Stimulated activated CD8-positive, alpha-beta memory T cell treated with anti-CD3 and anti-CD28 coated beads, Interleukin-7, amount 100 ng/mL, for 24 hours (primary cell): ENCODE data around the gene INSM1.
"Not testable (repeated sequence)": the region's sequence is repeated elsewhere in the genome, so short reads cannot be mapped to it uniquely, and the experiment has no call there.

Experiments
- DNase-seq: peaks from one replicate; pipeline ENCODE4 v3.0.0-alpha.2; 2020; ENCODE audit warnings: low read depth

Gene INSM1, protein sequence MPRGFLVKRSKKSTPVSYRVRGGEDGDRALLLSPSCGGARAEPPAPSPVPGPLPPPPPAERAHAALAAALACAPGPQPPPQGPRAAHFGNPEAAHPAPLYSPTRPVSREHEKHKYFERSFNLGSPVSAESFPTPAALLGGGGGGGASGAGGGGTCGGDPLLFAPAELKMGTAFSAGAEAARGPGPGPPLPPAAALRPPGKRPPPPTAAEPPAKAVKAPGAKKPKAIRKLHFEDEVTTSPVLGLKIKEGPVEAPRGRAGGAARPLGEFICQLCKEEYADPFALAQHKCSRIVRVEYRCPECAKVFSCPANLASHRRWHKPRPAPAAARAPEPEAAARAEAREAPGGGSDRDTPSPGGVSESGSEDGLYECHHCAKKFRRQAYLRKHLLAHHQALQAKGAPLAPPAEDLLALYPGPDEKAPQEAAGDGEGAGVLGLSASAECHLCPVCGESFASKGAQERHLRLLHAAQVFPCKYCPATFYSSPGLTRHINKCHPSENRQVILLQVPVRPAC

DNA sequence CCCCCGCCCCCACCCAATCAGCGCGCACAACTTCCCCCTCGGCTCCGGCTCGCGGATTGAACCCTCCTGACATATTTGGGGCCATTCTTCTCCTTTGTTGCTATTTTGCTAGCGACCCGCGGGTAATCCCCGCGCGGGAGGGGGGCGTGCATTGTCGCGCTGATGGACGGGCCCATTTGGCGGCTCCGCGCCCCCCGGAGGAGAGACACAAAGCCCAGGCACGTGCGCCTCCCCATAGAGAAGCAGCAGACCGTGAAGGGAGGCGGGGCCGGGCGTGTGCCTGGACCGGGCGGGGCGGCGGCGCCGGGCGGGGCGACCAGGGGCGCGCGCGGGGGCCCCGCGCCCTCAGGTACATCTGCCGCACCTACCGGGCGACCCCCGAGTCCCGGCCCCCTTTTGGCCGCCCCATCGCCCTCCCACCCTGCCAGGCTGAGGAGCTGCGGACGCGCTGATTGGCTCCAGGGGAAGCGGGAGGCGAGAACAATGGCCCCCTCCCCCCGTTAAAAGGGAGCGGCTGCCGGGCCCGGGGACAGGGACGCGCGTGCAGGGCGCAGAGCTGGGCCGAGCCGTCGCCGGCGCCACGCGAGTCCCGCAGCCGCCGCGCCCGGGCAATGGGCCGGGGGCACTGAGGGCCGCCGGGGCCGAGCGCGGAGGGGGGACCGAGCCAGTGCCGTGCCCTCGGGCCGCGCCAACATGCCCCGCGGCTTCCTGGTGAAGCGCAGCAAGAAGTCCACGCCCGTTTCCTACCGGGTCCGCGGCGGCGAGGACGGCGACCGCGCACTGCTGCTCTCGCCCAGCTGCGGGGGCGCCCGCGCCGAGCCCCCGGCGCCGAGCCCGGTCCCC is at the start of gene INSM1:
INSM1 (plus strand) TSS at position 530 of the 843 bp plus-strand sequence; CDS start at position 694, 164 bp downstream.
- no peak for DNase-seq

- DNase-seq: no peak
These were observed 49.3 kb upstream of the INSM1 start for GRCh38 chr20:20318365-20319161.

DNA sequence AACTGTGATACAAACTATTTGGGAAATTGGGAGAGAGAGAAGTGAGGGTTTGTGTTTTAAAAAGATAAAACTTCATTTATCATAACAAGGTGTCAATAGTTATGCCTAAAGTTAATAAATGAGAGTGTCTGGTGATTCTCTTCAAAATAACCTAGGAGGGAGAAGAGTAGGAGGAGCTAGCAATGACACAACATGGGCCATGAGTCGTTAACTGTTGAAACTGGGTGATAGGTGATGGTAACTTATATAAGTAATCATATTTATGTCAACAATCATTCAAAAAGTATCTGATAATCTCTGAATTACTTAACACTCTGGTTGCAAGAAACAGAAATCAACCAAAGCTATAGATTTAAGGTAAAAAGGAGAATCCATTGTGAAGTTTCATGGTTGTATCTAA is 46.8 kb upstream of the INSM1 start:
- DNase-seq: no peak

DNA sequence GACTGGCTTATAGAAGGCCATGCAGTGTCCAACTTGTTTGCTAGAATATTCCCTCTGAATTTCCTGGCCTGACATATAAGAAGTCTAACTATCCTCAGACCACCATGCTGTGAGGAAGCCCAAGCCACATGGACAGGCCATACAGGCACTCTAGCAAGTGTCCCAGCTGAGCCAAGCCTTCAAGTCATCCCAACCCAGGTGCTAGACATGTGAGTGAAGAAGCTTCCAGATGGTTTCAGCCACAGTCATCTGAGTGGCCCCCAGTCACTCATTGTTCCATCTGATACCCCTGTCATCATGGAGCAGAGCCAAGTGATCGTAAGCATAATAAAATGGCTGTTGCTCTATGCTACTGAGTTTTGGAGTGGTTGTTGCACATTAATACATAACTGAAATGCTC is 46.0 kb upstream of the INSM1 start:
- no peak for DNase-seq

GRCh38 chr20:20322912-20323311 is 45.0 kb upstream of the INSM1 start:
- no peak for DNase-seq

DNA sequence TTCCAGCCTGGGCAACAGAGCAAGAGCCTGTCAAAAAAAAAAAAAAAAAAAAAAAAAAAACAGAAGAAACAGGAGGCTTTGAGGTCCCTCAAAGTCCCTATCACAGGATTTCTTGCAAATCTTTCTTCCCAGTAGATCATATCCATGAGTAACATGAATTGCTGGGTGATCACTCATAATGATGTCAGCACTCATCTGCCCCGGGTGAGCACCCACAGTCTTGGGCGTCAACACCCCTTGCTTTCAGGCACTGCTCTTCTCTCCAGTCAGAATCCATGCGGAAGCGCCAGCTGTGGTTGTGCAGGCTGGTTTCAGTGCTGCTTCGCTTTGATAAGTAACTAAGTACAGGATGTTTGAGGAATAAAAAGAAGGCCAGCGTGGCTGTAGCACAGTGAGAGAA is 40.2 kb upstream of the INSM1 start:
- no peak for DNase-seq

DNA sequence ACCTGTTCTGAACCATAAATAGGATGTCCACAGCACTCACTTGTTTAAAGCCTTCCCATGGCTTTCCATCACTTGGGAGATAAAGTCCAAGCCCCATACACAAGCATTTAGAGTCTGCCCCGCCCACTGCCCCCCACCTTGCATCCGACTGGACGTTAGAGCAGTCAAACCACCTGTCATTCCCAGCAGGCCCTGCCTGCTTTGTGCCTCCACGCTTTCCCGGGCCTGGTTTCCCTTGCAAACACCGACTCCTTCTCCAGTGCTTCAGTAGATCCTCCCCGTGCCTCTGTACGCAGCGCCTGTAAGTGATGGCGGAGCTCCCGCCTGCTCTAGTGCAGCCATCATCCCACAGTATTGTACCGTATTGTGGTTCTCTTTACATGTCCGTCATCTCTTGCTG is 38.3 kb upstream of the INSM1 start:
- no peak for DNase-seq

- DNase-seq: no peak
These were observed 36.7 kb upstream of the INSM1 start for GRCh38 chr20:20331156-20331555.

DNA sequence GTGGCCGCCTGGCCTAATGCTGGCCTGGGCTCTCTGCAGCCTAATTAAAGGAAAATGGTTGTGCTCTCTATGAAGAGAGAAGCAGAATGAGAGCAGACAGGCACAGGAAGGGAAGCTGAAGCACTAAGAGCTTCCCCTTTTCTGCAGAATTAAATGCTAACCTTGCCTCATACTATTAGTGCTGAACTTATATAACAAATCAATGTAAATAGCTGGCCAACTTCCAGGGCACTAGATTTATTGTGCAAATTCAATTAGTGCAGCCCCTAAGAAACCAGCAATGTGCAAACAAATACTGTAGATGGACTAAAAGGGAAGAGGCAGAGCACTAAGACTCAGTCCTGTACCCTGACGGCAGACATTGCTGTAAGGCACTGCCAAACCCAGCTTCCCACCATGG is 36.1 kb upstream of the INSM1 start:
- DNase-seq: no peak

DNA sequence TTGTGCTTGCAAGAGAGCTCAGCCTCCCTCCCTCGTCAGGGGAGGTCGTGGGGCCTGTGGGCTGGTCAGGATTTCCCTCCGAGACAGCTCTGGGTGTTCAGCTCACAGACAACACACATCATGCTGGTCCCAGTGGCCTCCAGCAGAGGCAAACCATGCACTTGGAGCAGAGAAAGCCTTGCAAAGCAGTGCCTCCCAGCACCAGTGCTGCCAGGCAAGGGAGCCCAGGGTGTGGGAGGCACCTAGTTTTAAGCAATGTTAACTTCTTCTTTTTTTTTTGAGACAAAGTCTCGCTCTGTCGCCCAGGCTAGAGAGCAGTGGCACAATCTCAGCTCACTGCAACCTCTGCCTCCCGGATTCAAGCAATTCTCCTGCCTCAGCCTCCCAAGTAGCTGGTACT is 34.0 kb upstream of the INSM1 start:
- DNase-seq: no peak

DNA sequence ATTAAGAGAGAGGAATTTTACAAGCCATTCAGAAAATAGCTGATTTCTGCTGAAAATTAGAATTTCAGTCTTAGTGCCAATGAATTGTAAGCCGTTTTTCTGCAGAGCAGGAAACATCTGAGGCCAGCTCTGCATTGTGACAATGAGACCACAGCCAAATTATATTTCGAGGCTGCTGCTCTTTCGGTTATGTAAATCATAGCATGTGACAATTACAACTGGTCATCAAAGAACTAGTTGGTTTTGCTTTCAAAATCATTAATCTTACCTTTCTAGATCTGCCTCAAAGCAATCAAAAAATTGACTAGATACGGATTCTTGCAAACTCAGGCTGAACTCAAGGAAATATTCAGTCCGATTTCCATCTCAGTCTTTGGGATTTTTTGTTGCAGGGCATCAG is 33.4 kb upstream of the INSM1 start:
- DNase-seq: no peak

- no peak for DNase-seq
These were observed 29.7 kb upstream of the INSM1 start for GRCh38 chr20:20338133-20338730.

GRCh38 chr20:20340443-20340842 is 27.5 kb upstream of the INSM1 start:
- no peak for DNase-seq

DNA sequence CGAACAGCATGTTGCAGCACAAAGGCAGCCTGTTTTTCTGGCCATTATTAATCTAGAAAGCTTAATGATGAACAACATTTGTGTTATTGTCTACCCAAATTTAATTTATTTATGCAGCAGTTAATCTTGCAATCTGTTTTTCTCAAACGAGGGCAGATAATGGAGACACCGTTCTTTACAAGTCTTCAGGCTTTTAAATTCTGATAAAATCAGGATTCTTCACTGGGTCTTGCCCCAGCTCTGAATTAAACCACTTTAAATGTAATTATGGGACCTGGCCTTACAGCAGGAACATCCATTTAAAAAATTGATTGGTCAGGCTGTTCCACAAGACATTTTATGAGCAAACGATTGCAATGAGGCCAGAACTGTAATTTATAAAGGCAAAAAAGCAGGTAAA is 26.5 kb upstream of the INSM1 start:
- no peak for DNase-seq

GRCh38 chr20:20342066-20342465 is 25.8 kb upstream of the INSM1 start:
- no peak for DNase-seq

GRCh38 chr20:20343932-20344331 is 24.0 kb upstream of the INSM1 start:
- DNase-seq: no peak

DNA sequence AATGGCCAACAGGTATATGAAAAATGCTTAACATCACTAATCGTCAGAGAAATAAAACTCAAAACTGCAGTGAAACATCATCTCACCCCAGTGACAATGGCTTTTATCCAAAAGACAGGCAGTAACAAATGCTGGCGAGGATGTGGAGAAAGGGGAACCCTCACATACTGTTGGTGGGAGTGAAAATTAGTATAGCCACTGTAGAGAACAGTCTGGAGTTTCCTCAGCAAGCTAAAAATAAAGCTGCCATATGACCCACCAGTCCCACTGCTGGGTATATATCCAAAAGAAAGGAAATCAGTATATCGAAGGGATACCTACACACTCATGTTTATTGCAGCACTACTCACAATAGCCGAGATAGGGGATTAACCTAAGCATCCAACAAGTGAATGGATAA is 23.4 kb upstream of the INSM1 start:
- DNase-seq: no peak

DNA sequence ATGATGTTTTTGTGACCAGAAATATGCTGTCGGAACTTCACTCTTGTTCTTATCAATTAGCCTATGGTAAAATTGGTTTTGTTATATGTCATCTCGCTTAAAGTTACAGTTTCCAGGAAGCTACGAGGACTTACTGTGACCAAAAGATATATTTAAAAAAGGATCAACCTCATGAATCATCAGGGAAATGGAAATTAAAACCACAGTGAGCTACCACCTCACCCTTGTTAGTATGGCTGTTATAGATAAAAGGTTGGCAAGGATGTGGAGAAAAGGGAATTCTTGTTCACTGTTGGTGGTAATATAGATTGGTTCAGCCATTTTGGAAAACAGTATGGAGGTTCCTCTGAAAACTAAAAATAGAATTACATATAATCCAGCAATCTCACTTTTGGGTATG is 14.3 kb upstream of the INSM1 start:
- DNase-seq: no peak

DNA sequence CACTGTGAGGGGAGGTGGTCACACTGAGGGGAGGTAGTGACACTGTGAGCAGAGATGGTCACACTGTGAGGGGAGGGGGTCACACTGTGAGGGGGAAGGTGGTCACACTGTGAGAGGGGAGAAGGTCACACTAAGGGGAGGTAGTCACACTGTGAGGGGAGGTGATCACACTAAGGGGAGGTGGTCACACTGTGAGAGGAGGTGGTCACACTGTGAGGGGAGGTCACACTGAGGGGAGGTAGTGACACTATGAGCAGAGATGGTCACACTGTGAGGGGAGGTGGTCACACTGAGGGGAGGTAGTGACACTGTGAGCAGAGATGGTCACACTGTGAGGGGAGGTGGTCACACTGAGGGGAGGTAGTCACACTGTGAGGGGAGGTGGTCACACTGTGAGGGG is 12.4 kb upstream of the INSM1 start:
- DNase-seq: not testable (repeated sequence)

DNA sequence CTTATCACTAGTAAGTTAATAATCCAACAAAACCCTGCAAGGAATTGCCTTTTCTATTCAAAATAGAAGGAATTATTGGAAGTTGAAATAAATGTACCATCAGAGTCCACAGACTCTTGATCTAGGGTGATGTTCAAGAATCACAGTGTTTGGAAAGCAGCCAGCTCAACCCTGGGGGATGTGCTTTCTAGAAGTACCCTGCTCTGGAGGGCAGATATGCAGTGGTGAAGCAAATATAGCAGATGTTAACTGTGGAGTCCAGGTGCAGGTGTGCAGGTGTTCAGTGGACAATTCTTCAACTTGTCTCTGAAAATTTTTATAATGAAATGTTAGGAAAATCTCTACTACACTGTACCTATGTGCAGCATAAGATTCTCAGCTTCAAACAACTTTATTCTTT is 9.1 kb upstream of the INSM1 start:
- no peak for DNase-seq

DNA sequence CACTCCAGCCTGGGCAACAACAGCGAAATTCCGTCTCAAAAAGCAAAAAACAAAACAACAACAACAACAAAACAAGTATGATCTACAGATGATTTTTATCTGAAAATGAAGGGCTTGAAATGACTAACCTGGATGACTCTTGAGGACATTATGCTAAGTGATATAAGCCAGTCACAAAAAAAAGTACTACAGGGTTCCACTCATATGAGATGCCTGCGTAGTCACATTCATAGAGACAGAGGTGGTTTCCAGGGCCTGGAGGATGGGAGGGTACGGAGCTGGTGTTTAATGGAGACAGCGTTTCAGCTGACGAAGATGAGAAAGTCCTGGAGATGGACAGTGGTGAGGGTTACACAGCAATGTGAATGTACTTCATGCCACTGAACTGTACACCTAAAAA is 8.3 kb upstream of the INSM1 start:
- no peak for DNase-seq

DNA sequence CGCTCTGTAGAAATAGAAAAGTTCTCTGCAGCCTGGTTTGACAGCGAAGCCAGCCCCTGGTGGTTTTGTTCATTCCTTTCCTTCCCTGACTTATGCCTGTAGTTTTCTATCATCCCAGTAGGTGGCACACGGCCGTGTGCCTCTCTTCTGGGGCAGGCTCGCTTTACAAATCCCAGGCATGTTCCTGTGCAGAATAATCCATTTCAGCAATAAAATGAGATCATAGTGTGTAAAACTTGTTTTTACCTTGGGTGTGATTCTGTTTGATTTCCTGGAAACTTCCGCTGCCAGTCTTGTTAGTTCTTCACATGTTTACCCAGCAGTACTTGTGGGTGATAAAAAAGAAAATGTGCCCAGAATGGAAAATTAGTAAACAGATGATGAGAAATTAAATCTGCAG is 7.4 kb upstream of the INSM1 start:
- no peak for DNase-seq
